PC-3 (cell line): Measurements from ENCODE around the gene ARHGEF28. TPM values are rescaled to one million over a fixed set of nuclear protein-coding genes. Genes with fewer than 3 reads are reported as not detected.

Experiments used
- ATAC-seq: fragments of 200-7000 bp; cut with Tn5 transposase; 2 replicates; pipeline ENCODE4 v1.9.1; 2020; ENCODE audit warnings: mild to moderate bottlenecking, moderate library complexity
- BruUV-seq: library from RNA; stranded (reverse); fragments of 400-500 nt; replicated peaks from 2 replicates; lab custom pipeline; 2021; lab: Mats Ljungman, UMichigan
- CTCF ChIA-PET: fragments of 300-600 bp; sonication (Branson Sonifier 250); formaldehyde crosslinking; loops from one replicate; lab custom pipeline; 2022; ENCODE audit warnings: antibody characterized with exemption; lab: Charles Lee
- POLR2A ChIA-PET: fragments of 300-600 bp; sonication (Branson Sonifier 250); formaldehyde crosslinking; loops from one replicate; lab custom pipeline; 2022; ENCODE audit warnings: antibody characterized with exemption; ENCODE audit not compliant: unreplicated experiment; lab: Charles Lee
- DNase-seq: peaks from one replicate; pipeline ENCODE4 v3.0.0-alpha.2; 2015
- H2AFZ ChIP-seq: fragments of 300-600 bp; sonication (generic); 2 replicates; pipeline ENCODE4 v1.6.0; 2016; ENCODE audit warnings: antibody characterized with exemption, low read length
- H3F3A ChIP-seq: fragments of 300-600 bp; sonication (generic); one replicate; pipeline ENCODE4 v1.6.0; 2017; ENCODE audit warnings: antibody characterized with exemption, low read length, control low read depth, mild to moderate bottlenecking; ENCODE audit not compliant: unreplicated experiment
- H3K27ac ChIP-seq: fragments of 300-600 bp; sonication (generic); 2 replicates; pipeline ENCODE4 v1.5.1; 2016; ENCODE audit warnings: mild to moderate bottlenecking, low read length
- H3K27me3 ChIP-seq: fragments of 300-600 bp; sonication (generic); 2 replicates; pipeline ENCODE4 v1.6.1; 2016; ENCODE audit warnings: low read length, mixed read lengths
- H3K36me3 ChIP-seq: fragments of 300-600 bp; sonication (generic); 2 replicates; pipeline ENCODE4 v1.6.1; 2016; ENCODE audit warnings: low read depth, mixed run types, low read length, mixed read lengths
- H3K4me1 ChIP-seq: fragments of 300-600 bp; sonication (generic); 2 replicates; pipeline ENCODE4 v1.5.1; 2016; ENCODE audit warnings: low read length; ENCODE audit not compliant: insufficient read depth
- H3K4me2 ChIP-seq: fragments of 300-600 bp; sonication (generic); 2 replicates; pipeline ENCODE4 v1.6.0; 2016; ENCODE audit warnings: low read length
- H3K4me3 ChIP-seq: fragments of 300-600 bp; sonication (generic); 2 replicates; pipeline ENCODE4 v1.5.1; 2016; ENCODE audit warnings: mild to moderate bottlenecking, low read length, mixed read lengths
- H3K79me2 ChIP-seq: fragments of 300-600 bp; sonication (generic); 2 replicates; pipeline ENCODE4 v1.6.1; 2017; ENCODE audit warnings: low read length, mixed read lengths
- H3K9ac ChIP-seq: fragments of 300-600 bp; sonication (generic); 2 replicates; pipeline ENCODE4 v1.6.0; 2016; ENCODE audit warnings: mild to moderate bottlenecking, low read length
- H3K9me2 ChIP-seq: fragments of 300-600 bp; sonication (generic); replicated peaks from 2 replicates; pipeline ENCODE4 v1.6.1; 2016; ENCODE audit warnings: mixed run types, low read length, mixed read lengths
- H3K9me3 ChIP-seq: fragments of 300-600 bp; sonication (generic); 2 replicates; pipeline ENCODE4 v1.6.1; 2016; ENCODE audit warnings: low read length, mixed read lengths
- H4K20me1 ChIP-seq: fragments of 300-600 bp; sonication (generic); 2 replicates; pipeline ENCODE4 v1.6.1; 2016; ENCODE audit warnings: low read length, mixed read lengths
- CTCF ChIP-seq: fragments of 300-600 bp; sonication (generic); conservative IDR thresholded peaks from 2 replicates; pipeline ENCODE4 v1.5.1; 2017; ENCODE audit warnings: antibody characterized with exemption, low read depth, mild to moderate bottlenecking, low read length
- EZH2 ChIP-seq: fragments of 300-600 bp; sonication (generic); IDR thresholded peaks from one replicate; pipeline ENCODE4 v1.6.1; 2017; ENCODE audit warnings: antibody characterized with exemption, mild to moderate bottlenecking, low read length; ENCODE audit not compliant: unreplicated experiment
- EZH2phosphoT487 ChIP-seq: fragments of 300-600 bp; sonication (generic); IDR thresholded peaks from 2 replicates; pipeline ENCODE4 v1.6.1; 2018; ENCODE audit warnings: mild to moderate bottlenecking, antibody characterized with exemption, low read length, borderline replicate concordance
- intact Hi-C: fragments of 100-400 bp; cut with micrococcal nuclease; formaldehyde crosslinking; loops from 2 replicates; pipeline ENCODE4 v1.9.0; 2023
- total RNA-seq: library from RNA; depleted of rRNA; stranded (reverse); fragments of >200 nt; gene quantifications from 2 replicates; pipeline ENCODE4 v1.2.3, GENCODE V29; 2014

The ARHGEF28 gene
- total RNA-seq, 1 experiment from 2014 or later = 24.2 TPM

GRCh38 chr5:73587923-73588322, 38.1 kb upstream of the ARHGEF28 start:
- Histone ChIP-seq H3F3A (no peaks in the 10 kb centered on the region), H4K20me1 (no peaks in the 10 kb centered on the region), H3K27ac (no peak overlapping the region), H3K4me3 (no peak overlapping the region), H3K4me2 (no peak overlapping the region), H3K9ac (no peak overlapping the region), H3K79me2 (no peaks in the 10 kb centered on the region), H3K9me3 (no peaks in the 10 kb centered on the region), H2AFZ (no peak overlapping the region), H3K4me1 (peaks cover 18% of the 10 kb centered on the region), H3K36me3 (no peaks in the 10 kb centered on the region), H3K9me2 (no peaks in the 10 kb centered on the region), H3K27me3 (no peaks in the 10 kb centered on the region)
- ChIA-PET POLR2A (no interaction called here), CTCF (no interaction called here)
- DNase-seq (no peak), ATAC-seq (no peak)
- intact Hi-C loops = no loop called here
- no TSS peak for BruUV-seq
- TF ChIP-seq EZH2phosphoT487 (no peak), EZH2 (no peak), CTCF (no peak)

GRCh38 chr5:73591102-73591695, 34.8 kb upstream of the ARHGEF28 start:
- no peaks in the 10 kb centered on the region for H4K20me1 ChIP-seq
- no peaks in the 10 kb centered on the region for H3K36me3 ChIP-seq
- peak; percentile 65 for ATAC-seq
- peaks cover 24% of the 10 kb centered on the region for H3K4me1 ChIP-seq
- H3K27me3 ChIP-seq = no peaks in the 10 kb centered on the region
- no peaks in the 10 kb centered on the region for H3K9me2 ChIP-seq
- H3K79me2 ChIP-seq = no peaks in the 10 kb centered on the region
- no peak overlapping the region for H3K9ac ChIP-seq
- intact Hi-C loops = loop anchor here (1.0 to 5.0 kb wide), 3 partner anchors 46 to 201 kb away; no protein-coding TSS in a partner anchor
- no TSS peak for BruUV-seq
- H3F3A ChIP-seq = no peaks in the 10 kb centered on the region
- DNase-seq = peak; percentile 87
- no peak overlapping the region for H3K4me2 ChIP-seq
- no peaks in the 10 kb centered on the region for H3K9me3 ChIP-seq
- CTCF ChIA-PET = interaction anchor here (0.6 to 1.2 kb wide), 7 partner anchors 102 to 635 kb away, joined by 3 to 8 read pairs (median 5); no protein-coding TSS in a partner anchor
- no peak overlapping the region for H2AFZ ChIP-seq
- no peak for TF ChIP-seq EZH2phosphoT487
- peak; percentile 84 for TF ChIP-seq CTCF
- TF ChIP-seq EZH2 = no peak
- H3K4me3 ChIP-seq = no peak overlapping the region
- POLR2A ChIA-PET = interaction anchor here (0.6 kb wide), 1 partner anchor 102 kb away, joined by 4 read pairs; no protein-coding TSS in a partner anchor
- no peak overlapping the region for H3K27ac ChIP-seq
